Measurements from ENCODE around the gene ZBTB21. TPM values are rescaled to one million over a fixed set of nuclear protein-coding genes. Genes with fewer than 3 reads are reported as not detected.
A peak's percentile ranks its signal among the peaks of the same experiment; 100 is the strongest.

ZBTB21 gene
- total and polyA plus RNA-seq, 9 of the 15 experiments (the other 6 are each of a cell fraction or from before 2014, with no cell fraction given), result 2.2 to 15.2 (median 8.7) TPM

- TF ChIP-seq ZNF644 (tag; IDR thresholded peaks at IDR 0.05; ENCODE audit: low read depth) (no peak), ZNF518B (CRISPR knock-in tag; IDR thresholded peaks at IDR 0.05) (no peak), STAT5A (IDR thresholded peaks at IDR 0.05; ENCODE audit: borderline replicate concordance, low read length) (no peak), HNRNPH1 (optimal IDR thresholded peaks at IDR 0.05; ENCODE audit: low read depth, low read length) (no peak), ZNF780A (CRISPR knock-in tag; IDR thresholded peaks at IDR 0.05) (no peak), ZFX (CRISPR knock-in tag; IDR thresholded peaks at IDR 0.05) (peak; percentile 82), THRA (IDR thresholded peaks at IDR 0.05) (no peak), ZNF253 (CRISPR knock-in tag; conservative IDR thresholded peaks at IDR 0.05) (no peak), SIRT6 (IDR thresholded peaks at IDR 0.05; ENCODE audit: low read depth, low read length) (no peak), NFYB (IDR thresholded peaks at IDR 0.05; ENCODE audit: extremely low read depth, insufficient read length) (no peak), MEIS2 (IDR thresholded peaks at IDR 0.05; ENCODE audit: partially characterized antibody) (no peak), TEAD4 (IDR thresholded peaks at IDR 0.05; ENCODE audit: low read length) (no peak), TEAD4 (CRISPR knock-in tag; IDR thresholded peaks at IDR 0.05; ENCODE audit: borderline replicate concordance) (no peak), SIX5 (IDR thresholded peaks at IDR 0.05; ENCODE audit: borderline replicate concordance in 1 of 2, insufficient read depth in 1 of 2, low read depth in 1 of 2, low read length in 2 of 2) (no peak), RFX7 (CRISPR knock-in tag; IDR thresholded peaks at IDR 0.05) (no peak), ZNF77 (CRISPR knock-in tag; IDR thresholded peaks at IDR 0.05) (no peak), MCM2 (IDR thresholded peaks at IDR 0.05; ENCODE audit: low read depth) (no peak), ZNF239 (CRISPR knock-in tag; IDR thresholded peaks at IDR 0.05) (no peak), EHMT2 (IDR thresholded peaks at IDR 0.05) (no peak), RBM22 (IDR thresholded peaks at IDR 0.05; ENCODE audit: low read depth, low read length, poor library complexity, severe bottlenecking) (no peak), FOSL1 (tag; conservative IDR thresholded peaks at IDR 0.05) (peak; percentile 40; the same call in 1 of the 2 replicates), ELF1 (tag; IDR thresholded peaks at IDR 0.05) (no peak), KLF1 (tag; IDR thresholded peaks at IDR 0.05) (no peak), ZNF589 (CRISPR knock-in tag; IDR thresholded peaks at IDR 0.05; ENCODE audit: low read depth) (no peak), CXXC5 (CRISPR knock-in tag; IDR thresholded peaks at IDR 0.05) (peak; percentile 86)
Measured at GRCh38 chr21:41953831-41954653, 56.1 kb downstream of the ZBTB21 start, which contains the start of gene C2CD2 (continued).

Data from K562 (cell line).